Osteocyte (in vitro differentiated cells): ENCODE data around the gene HOXB5. TPM values are rescaled to one million over a fixed set of nuclear protein-coding genes. Genes with fewer than 3 reads are reported as not detected.

Experiments used
- DNase-seq: peaks from one replicate; pipeline ENCODE4 v3.0.0; 2021; ENCODE audit warnings: mixed read lengths; ENCODE audit not compliant: unreplicated experiment; ENCODE audit errors: extremely low spot score
- H3K27ac Mint-ChIP-seq: one replicate; pipeline ENCODE4 v1.8.0; 2021; ENCODE audit warnings: mild to moderate bottlenecking, mixed read lengths; ENCODE audit not compliant: unreplicated experiment
- H3K27me3 Mint-ChIP-seq: one replicate; pipeline ENCODE4 v1.8.0; 2021; ENCODE audit warnings: mixed read lengths; ENCODE audit not compliant: unreplicated experiment
- H3K36me3 Mint-ChIP-seq: one replicate; pipeline ENCODE4 v1.8.0; 2021; ENCODE audit warnings: mixed read lengths; ENCODE audit not compliant: unreplicated experiment
- H3K4me1 Mint-ChIP-seq: one replicate; pipeline ENCODE4 v1.8.0; 2021; ENCODE audit warnings: mixed read lengths; ENCODE audit not compliant: unreplicated experiment
- H3K4me3 Mint-ChIP-seq: one replicate; pipeline ENCODE4 v1.8.0; 2021; ENCODE audit warnings: mild to moderate bottlenecking, moderate library complexity, mixed read lengths; ENCODE audit not compliant: unreplicated experiment
- H3K9me3 Mint-ChIP-seq: one replicate; pipeline ENCODE4 v1.8.0; 2021; ENCODE audit warnings: mixed read lengths; ENCODE audit not compliant: unreplicated experiment
- total RNA-seq: library from RNA; stranded (reverse); gene quantifications from 2 replicates; pipeline ENCODE4 v1.2.1, GENCODE V29; 2021
- TF ChIP-seq, protein P1 (sequence below): fragments of 200-600 bp; sonication (generic); IDR thresholded peaks from 2 replicates; pipeline ENCODE4 v1.5.0; 2021; ENCODE audit warnings: antibody characterized with exemption, mild to moderate bottlenecking, moderate library complexity

Gene HOXB5
- total RNA-seq, 1 donor from 2014 or later, result not detected

DNA sequence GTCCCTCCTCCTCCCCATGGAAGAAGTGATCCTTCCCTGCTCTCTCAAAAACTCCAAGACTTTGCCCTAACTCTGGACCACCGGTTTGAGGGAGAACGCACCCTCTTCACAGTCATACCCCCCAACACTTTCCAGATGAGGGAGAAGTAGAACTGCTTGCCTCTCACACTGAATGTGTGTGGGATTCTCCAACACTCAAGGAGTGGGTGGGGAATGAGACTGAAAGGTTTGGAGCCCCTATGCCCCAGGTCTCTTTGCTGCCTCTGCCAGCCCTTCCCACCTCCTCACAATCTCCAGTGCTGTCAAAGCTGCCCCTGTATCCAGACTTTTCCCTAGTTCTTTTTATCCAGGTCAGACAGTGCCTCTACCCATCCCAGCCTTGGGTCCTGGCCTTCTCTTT is 26.9 kb downstream of the HOXB5 start:
- H3K27ac Mint-ChIP-seq, result no peak overlapping the region
- H3K9me3 Mint-ChIP-seq, result no peaks in the 10 kb centered on the region
- no peaks in the 10 kb centered on the region for H3K36me3 Mint-ChIP-seq
- no peaks in the 10 kb centered on the region for H3K4me1 Mint-ChIP-seq
- peaks cover 34% of the 10 kb centered on the region for H3K27me3 Mint-ChIP-seq
- TF ChIP-seq, protein P1, sequence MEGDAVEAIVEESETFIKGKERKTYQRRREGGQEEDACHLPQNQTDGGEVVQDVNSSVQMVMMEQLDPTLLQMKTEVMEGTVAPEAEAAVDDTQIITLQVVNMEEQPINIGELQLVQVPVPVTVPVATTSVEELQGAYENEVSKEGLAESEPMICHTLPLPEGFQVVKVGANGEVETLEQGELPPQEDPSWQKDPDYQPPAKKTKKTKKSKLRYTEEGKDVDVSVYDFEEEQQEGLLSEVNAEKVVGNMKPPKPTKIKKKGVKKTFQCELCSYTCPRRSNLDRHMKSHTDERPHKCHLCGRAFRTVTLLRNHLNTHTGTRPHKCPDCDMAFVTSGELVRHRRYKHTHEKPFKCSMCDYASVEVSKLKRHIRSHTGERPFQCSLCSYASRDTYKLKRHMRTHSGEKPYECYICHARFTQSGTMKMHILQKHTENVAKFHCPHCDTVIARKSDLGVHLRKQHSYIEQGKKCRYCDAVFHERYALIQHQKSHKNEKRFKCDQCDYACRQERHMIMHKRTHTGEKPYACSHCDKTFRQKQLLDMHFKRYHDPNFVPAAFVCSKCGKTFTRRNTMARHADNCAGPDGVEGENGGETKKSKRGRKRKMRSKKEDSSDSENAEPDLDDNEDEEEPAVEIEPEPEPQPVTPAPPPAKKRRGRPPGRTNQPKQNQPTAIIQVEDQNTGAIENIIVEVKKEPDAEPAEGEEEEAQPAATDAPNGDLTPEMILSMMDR, result no peak
- DNase-seq, result no peak
- H3K4me3 Mint-ChIP-seq, result no peak overlapping the region

DNA sequence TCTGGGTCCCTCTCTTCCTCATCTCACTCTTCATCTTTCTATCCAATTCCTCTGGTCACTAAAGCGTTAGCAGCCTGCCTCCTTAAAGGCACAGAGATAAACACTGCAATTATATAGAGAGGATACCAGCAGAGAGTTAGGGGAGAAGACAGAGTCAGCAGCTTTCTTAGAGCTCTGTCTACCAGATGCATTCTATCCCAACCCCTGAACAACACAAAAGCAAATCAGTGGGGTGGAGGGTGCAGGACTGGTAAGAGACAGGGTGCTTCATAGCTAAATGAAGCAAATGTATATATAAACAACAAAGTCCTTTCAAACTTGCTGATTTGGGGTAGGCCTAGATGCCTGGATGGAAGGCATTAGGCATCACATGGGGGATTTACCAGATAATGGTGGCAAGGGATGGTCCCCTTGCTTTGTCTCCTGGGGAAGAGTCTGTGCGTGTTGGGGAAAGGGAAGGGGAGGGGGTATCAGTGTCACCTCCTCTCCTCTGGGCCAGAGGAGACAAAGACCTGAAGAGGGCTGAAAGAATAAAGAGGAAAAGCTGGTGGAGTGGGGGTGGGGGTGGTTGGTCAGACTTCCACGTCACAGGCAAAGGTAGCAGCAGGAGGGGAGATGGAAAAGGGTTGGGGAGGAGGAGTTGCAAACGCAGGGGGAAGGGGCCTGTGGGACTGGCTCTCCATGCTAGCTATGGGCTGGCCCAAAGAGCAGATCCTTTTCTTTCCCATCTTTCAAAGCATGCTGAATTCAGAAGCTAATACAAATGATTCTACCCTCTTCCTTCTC is 27.5 kb downstream of the HOXB5 start:
- no peaks in the 10 kb centered on the region for H3K4me1 Mint-ChIP-seq
- DNase-seq, result no peak

DNA sequence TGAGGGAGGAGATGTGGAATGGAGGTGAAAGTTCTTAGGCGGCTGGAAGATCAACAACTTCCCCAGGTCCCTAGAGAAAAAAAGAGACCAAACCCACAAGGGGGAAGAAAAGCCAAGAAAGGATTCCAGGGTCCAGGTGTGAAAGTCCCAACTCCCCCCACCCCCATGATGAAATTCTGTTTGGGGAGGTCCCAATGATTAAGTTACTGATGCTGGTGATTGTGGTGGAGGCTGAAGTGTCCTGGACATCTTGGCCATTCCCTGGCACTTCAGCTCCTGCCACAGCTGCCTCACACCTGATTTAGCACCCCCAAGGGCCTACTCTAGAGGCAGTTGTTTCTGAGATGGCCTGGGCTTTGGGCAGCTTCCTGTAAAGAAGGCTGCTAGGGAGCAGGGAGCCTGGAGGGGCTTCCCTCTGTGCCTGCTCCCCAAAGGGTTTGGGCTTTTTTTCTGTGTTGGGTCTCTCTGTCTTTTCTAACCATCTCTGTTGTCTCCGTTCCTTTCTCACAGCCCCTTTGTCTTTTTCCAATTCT is 28.5 kb downstream of the HOXB5 start:
- no peaks in the 10 kb centered on the region for H3K36me3 Mint-ChIP-seq
- H3K27me3 Mint-ChIP-seq, result peaks cover 36% of the 10 kb centered on the region
- H3K27ac Mint-ChIP-seq, result no peak overlapping the region
- TF ChIP-seq, protein P1, result no peak
- H3K9me3 Mint-ChIP-seq, result no peaks in the 10 kb centered on the region
- H3K4me3 Mint-ChIP-seq, result no peak overlapping the region
- no peaks in the 10 kb centered on the region for H3K4me1 Mint-ChIP-seq
- DNase-seq, result no peak

More for the DNA sequence above, 27.5 kb downstream of the HOXB5 start:
- Mint-ChIP-seq H3K9me3 (no peaks in the 10 kb centered on the region), H3K4me3 (no peak overlapping the region), H3K27me3 (peaks cover 34% of the 10 kb centered on the region), H3K27ac (no peak overlapping the region), H3K36me3 (no peaks in the 10 kb centered on the region)
- TF ChIP-seq, protein P1, result no peak

DNA sequence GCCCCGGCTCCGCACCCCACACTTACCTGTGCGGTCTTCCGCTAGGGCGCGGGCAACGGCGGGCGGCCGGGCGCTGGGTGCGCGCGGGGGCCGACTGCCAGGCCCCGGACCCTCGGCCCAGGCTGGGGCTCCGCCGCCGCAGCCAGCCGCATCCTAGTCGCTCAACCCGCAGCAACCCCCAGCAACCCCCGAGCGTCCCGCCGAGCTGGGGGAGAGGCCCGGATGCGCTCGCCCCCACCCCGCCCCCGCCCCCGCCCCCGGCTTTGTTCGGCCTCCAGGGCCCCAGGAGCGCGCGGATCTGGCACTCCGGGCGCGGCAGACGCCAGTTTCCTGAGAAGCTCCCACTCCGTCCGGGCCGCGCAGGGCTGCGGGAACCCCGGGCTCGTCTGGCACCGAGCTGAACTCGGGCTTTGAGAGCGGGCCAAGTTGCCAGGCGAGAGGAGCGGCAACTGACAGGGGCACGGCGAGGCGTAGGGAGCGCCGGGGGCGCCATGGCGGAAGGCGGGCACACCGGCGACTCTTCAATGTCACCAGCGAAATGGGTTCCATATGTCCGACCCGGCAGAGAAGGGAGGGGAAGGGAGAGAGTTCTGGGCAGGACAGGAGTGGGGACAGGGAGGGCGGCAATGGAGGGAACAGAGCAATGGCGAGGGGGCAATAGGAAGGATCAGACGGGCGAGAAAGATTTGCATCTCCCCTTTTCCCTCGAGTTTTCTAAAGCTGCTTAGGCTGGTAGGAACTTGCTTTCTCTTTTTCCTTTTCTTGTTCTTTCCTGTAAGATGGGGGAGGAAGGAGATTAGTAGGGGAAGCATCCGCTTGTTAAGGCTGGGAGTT is 29.2 kb downstream of the HOXB5 start:
- Mint-ChIP-seq H3K4me3 (no peak overlapping the region), H3K36me3 (no peaks in the 10 kb centered on the region), H3K27me3 (peaks cover 43% of the 10 kb centered on the region), H3K4me1 (no peaks in the 10 kb centered on the region), H3K27ac (no peak overlapping the region), H3K9me3 (no peaks in the 10 kb centered on the region)
- TF ChIP-seq, protein P1, result no peak
- no peak for DNase-seq

DNA sequence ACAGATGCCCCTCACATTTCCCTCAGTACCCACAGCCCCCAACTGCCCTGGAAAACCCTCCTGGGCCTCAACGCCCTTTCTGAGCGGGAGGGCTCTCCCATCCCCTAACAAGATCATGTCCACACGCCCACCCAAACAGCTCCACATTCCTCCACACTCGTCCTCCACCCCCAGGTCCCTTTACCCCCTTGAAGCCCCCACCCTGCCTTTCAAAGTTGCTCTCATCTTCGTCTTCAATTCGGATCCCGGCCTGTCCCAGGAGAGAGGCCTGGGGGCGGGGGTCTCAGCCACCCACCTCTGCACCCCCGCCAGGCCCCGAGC is 29.8 kb downstream of the HOXB5 start:
- DNase-seq, result no peak
- Mint-ChIP-seq H3K4me1 (no peaks in the 10 kb centered on the region), H3K4me3 (no peak overlapping the region), H3K36me3 (no peaks in the 10 kb centered on the region), H3K27me3 (peaks cover 48% of the 10 kb centered on the region), H3K27ac (no peak overlapping the region), H3K9me3 (no peaks in the 10 kb centered on the region)
- TF ChIP-seq, protein P1, result no peak
